Measurements from ENCODE around the gene PGAM2.
A peak's percentile ranks its signal among the peaks of the same experiment; 100 is the strongest.

Gene PGAM2

GRCh38 chr7:44103566-44103922 is 38.2 kb upstream of the PGAM2 start:
- no peak for DNase-seq (ENCODE audit: low read depth)

- DNase-seq (ENCODE audit: low read depth), result no peak
These were observed 37.6 kb upstream of the PGAM2 start for GRCh38 chr7:44102846-44103565.

- DNase-seq (ENCODE audit: low read depth), result peak; percentile 95
These were observed 36.8 kb upstream of the PGAM2 start for GRCh38 chr7:44101966-44102845.

- DNase-seq (ENCODE audit: low read depth), result no peak
These were observed 36.1 kb upstream of the PGAM2 start for GRCh38 chr7:44101303-44101965.

GRCh38 chr7:44100458-44101302 is 35.3 kb upstream of the PGAM2 start:
- peak; percentile 84 for DNase-seq (ENCODE audit: low read depth)

GRCh38 chr7:44099669-44100068 is 34.3 kb upstream of the PGAM2 start:
- DNase-seq (ENCODE audit: low read depth), result no peak

GRCh38 chr7:44098092-44099068 is 33.0 kb upstream of the PGAM2 start:
- no peak for DNase-seq (ENCODE audit: low read depth)

- DNase-seq (ENCODE audit: low read depth), result no peak
These were observed 31.9 kb upstream of the PGAM2 start for GRCh38 chr7:44097064-44097932.

GRCh38 chr7:44096326-44096881 is 31.0 kb upstream of the PGAM2 start:
- DNase-seq (ENCODE audit: low read depth), result no peak

GRCh38 chr7:44095781-44096180 is 30.4 kb upstream of the PGAM2 start:
- DNase-seq (ENCODE audit: low read depth), result no peak

GRCh38 chr7:44094883-44095592 is 29.7 kb upstream of the PGAM2 start:
- DNase-seq (ENCODE audit: low read depth), result no peak

- DNase-seq (ENCODE audit: low read depth), result no peak
These were observed 29.0 kb upstream of the PGAM2 start for GRCh38 chr7:44094365-44094764.

- DNase-seq (ENCODE audit: low read depth), result no peak
These were observed 27.8 kb upstream of the PGAM2 start for GRCh38 chr7:44093102-44093641.

- DNase-seq (ENCODE audit: low read depth), result peak; percentile 94
These were observed 22.8 kb upstream of the PGAM2 start for GRCh38 chr7:44087911-44088838.

- no peak for DNase-seq (ENCODE audit: low read depth)
These were observed 21.3 kb upstream of the PGAM2 start for GRCh38 chr7:44086627-44087026.

GRCh38 chr7:44085546-44085945 is 20.2 kb upstream of the PGAM2 start:
- DNase-seq (ENCODE audit: low read depth), result no peak

GRCh38 chr7:44084701-44085100 is 19.3 kb upstream of the PGAM2 start:
- no peak for DNase-seq (ENCODE audit: low read depth)

Measured in stromal cell of bone marrow (primary cell).